GM12801 (cell line): ENCODE measurements around the gene KRTAP10-12.

ENCODE experiments used
- CTCF ChIP-seq: IDR thresholded peaks from one replicate; pipeline ENCODE4 v1.5.1; 2011; ENCODE audit warnings: control low read depth; ENCODE audit not compliant: insufficient read length; ENCODE audit errors: extremely low read depth

The KRTAP10-12 gene

DNA sequence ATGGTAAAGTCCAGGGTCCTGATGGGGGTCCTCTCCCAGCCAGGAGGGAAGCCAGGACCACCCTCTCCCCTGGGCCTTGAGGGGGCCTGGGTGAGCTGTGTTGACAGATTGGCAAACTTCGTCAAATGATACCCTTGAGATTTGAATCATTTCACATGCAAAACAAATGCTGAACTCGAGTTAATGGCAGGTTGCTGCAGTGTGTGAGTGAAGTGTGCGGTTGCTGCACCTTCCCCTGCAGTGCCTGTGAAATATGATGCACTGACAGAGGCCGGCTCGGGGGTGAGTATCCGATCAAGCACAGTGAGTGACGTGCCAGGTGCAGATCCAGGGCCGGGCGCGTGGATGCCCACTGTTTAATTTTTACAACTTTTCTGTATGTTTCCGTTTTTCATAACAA is 9.3 kb upstream of the KRTAP10-12 start:
- no peak for TF ChIP-seq CTCF

GRCh38 chr21:44691686-44692085 is 5.3 kb upstream of the KRTAP10-12 start:
- no peak for TF ChIP-seq CTCF

DNA sequence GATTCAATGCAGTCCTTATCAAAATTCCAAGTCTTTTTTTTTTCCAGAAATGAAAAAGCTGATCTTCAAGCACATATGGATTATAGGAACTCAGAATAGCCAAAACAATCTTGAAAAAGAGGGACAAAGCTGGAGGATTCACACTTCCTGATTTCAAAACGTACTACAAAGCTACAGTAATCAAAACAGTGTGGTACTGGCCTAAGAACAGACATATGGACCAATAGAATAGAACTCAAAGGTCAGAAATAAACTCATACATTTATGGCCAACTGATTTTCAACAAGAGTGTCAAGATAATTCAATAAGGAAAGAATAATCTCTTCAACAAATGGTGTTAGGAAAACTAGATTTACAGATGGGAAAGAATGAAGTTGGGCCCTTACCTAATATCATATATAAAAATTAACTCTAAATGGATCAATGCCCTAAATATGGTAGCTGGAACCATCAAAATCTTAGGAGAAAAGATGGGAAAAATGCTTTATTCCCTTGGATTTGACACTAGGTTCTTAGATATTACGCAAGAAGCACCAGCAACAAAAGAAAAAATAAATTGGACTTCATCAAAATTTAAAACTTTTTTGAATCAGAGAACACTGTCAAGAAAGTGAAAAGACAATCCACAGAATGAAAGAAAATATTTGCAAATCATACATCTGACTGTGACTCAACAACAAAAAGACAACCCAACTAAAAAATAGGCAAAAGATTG is 4.0 kb upstream of the KRTAP10-12 start:
- TF ChIP-seq CTCF, result no peak

DNA sequence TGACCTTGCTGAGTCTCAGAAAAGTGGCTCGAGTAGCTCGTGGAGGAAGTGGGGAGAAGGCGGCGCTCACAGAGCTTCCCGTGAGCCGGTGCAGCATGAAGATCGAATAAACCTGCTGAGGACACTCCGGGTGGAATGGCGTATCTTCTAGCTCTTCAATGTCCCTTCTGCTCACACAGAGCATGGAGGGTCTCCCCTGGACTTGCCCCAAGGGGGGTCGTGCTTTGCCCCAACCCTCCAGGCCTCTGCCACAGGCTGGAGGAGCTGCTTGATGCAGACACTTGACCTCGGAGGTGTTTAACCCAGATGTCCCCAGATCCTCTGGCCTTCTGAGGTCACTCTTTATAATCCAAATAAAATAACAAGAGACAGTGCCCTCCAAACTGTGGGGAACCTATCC is 2.2 kb upstream of the KRTAP10-12 start:
- no peak for TF ChIP-seq CTCF

DNA sequence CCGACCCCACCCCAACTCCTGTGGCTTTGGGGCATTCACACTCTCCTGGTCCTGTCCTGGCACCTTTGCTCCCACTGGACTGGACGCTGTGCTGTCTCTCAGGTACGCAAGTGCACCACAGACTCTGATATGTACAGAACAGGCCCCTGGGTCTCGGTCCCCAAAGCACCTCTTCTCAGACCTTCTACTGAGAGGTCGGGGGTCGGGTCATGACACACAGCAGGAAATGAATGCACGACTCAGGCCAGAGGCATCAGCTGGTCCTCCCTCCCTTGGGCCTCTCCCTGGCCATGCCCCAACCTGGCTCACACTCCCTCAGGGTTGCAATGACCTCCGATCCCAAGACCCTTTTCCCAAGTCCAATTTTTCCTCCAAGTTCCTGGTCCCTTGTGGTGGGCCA is 1.8 kb upstream of the KRTAP10-12 start:
- TF ChIP-seq CTCF, result no peak

DNA sequence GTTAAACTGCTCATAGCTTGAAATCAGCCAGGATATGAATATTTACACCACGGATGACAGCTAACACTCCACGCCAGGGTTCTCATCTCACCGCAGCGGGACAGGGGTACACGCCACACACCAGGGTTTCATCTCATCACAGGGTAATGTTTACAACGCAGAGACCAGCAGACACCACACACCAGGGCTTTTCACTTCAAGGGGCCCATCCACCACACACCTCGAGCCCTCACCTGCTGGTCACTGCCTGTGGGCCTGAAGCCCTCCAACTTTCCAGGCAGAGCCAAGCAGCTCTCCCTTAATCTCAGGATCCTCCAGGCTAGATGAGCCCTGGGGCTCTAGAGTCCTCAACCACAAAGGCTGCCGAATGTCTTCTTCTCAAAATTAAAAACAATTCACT is 1.3 kb upstream of the KRTAP10-12 start:
- TF ChIP-seq CTCF, result no peak

GRCh38 chr21:44696572-44696971 is 400 bp upstream of the KRTAP10-12 start:
- TF ChIP-seq CTCF, result no peak
